ENCODE measurements around the gene OGFOD3. TPM values are rescaled to one million over a fixed set of nuclear protein-coding genes. Genes with fewer than 3 reads are reported as not detected.
"Not testable (repeated sequence)": the region's sequence is repeated elsewhere in the genome, so short reads cannot be mapped to it uniquely, and the experiment has no call there.

OGFOD3 gene
- total and polyA plus RNA-seq, 2 donors (not counting 1 experiment from before 2014, with no cell fraction given), result 22.6 to 30.5 TPM

DNA sequence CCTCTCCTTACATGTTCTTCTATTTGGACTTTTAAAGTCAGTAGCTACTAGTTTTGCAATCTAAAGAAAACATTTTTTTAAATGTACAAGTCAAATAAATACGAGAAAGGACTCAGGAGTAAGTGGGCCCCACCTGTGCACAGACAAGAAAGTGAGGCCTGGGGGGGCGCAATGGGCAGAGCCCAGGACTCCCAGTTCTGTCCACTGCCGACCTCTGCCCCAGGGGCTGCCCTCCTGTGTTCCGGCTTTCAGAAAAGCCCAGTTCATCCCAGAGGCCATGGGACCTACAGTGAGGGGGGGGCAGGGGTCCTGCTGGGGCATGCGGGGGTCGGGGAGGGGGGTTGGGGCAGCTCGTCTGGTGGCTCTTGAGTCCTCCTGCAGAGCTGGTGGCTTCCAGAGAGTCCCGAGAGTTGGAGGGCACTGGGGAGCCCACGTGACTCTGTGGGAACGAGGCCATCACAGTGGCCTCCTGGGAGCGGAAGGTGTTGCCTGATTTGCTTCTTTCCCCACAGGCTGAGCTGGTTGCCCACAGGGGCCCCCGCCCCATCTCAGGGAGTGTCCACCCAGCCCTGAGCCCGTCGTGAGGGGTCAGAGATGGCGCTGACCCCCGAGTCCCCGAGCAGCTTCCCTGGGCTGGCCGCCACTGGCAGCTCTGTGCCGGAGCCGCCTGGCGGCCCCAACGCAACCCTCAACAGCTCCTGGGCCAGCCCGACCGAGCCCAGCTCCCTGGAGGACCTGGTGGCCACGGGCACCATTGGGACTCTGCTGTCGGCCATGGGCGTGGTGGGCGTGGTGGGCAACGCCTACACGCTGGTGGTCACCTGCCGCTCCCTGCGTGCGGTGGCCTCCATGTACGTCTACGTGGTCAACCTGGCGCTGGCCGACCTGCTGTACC, 44.4 kb downstream of the OGFOD3 start:
- Histone ChIP-seq H2AFZ (ENCODE audit: insufficient read depth, low read depth, low read length, poor library complexity, severe bottlenecking) (no peak overlapping the region), H3K27ac (ENCODE audit: low read length in 2 of 2) (no peak overlapping the region), H3K79me2 (ENCODE audit: control insufficient read depth, insufficient read depth, low read length) (no peaks in the 10 kb centered on the region), H3K9me3 (ENCODE audit: control extremely low read depth in 1 of 3, control insufficient read depth in 2 of 3, insufficient read depth in 1 of 3, low read length in 2 of 3) (peaks cover 0 to 11% (median 0%) of the 10 kb centered on the region in 3 donors), H3K4me3 (ENCODE audit: control extremely low read depth in 1 of 5, extremely low read depth in 1 of 5, insufficient read depth in 1 of 5, low read depth in 2 of 5, low read length in 4 of 5) (no peak overlapping the region), H4K20me1 (ENCODE audit: control insufficient read depth, insufficient read depth, low read length, poor library complexity, severe bottlenecking) (no peaks in the 10 kb centered on the region), H3K27me3 (replicated peaks in 1 of 4; ENCODE audit: control extremely low read depth in 1 of 4, control insufficient read depth in 3 of 4, insufficient read depth in 4 of 4, low read length in 3 of 4) (peaks cover 0 to 44% (median 14%) of the 10 kb centered on the region in 4 experiments), H3K4me2 (replicated peaks; ENCODE audit: low read depth, low read length, poor library complexity, severe bottlenecking) (no peak overlapping the region), H3K36me3 (replicated peaks in 1 of 2; ENCODE audit: control extremely low read depth in 1 of 2, control insufficient read depth in 1 of 2, extremely low read depth in 1 of 2, insufficient read depth in 2 of 2, low read length in 1 of 2) (no peaks in the 10 kb centered on the region), H3K4me1 (ENCODE audit: control insufficient read depth in 2 of 2, insufficient read depth in 2 of 2, low read length in 2 of 2) (peaks cover 23 to 27% of the 10 kb centered on the region in 2 donors), H3K9ac (ENCODE audit: low read length) (no peak overlapping the region)
- no peak overlapping the region for H3K4me3 Mint-ChIP-seq
- ATAC-seq (ENCODE audit: low read depth), result no peak
- H3K27ac Mint-ChIP-seq, result no peak overlapping the region
- no peak for TF ChIP-seq EZH2 (IDR thresholded peaks at IDR 0.05; ENCODE audit: borderline replicate concordance, insufficient read depth, low read depth, low read length, poor library complexity, severe bottlenecking)
- TF ChIP-seq, protein P1, sequence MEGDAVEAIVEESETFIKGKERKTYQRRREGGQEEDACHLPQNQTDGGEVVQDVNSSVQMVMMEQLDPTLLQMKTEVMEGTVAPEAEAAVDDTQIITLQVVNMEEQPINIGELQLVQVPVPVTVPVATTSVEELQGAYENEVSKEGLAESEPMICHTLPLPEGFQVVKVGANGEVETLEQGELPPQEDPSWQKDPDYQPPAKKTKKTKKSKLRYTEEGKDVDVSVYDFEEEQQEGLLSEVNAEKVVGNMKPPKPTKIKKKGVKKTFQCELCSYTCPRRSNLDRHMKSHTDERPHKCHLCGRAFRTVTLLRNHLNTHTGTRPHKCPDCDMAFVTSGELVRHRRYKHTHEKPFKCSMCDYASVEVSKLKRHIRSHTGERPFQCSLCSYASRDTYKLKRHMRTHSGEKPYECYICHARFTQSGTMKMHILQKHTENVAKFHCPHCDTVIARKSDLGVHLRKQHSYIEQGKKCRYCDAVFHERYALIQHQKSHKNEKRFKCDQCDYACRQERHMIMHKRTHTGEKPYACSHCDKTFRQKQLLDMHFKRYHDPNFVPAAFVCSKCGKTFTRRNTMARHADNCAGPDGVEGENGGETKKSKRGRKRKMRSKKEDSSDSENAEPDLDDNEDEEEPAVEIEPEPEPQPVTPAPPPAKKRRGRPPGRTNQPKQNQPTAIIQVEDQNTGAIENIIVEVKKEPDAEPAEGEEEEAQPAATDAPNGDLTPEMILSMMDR (IDR thresholded peaks at IDR 0.05), result no peak
- no peaks in the 10 kb centered on the region for H3K9me3 Mint-ChIP-seq (ENCODE audit: insufficient read depth)
- intact Hi-C loops (cut with micrococcal nuclease), result no loop called here
- ChIA-PET CTCF (no interaction called here), POLR2A (no interaction called here)
- no peak for DNase-seq
- peaks cover 30% of the 10 kb centered on the region for H3K27me3 Mint-ChIP-seq
- peaks cover 24% of the 10 kb centered on the region for H3K4me1 Mint-ChIP-seq
- 91% methylated on average over 35 of the region's 37 CpGs for WGBS (ENCODE audit: insufficient coverage)

GRCh38 chr17:82373072-82373452, 45.3 kb downstream of the OGFOD3 start:
- H2AFZ ChIP-seq (ENCODE audit: insufficient read depth, low read depth, low read length, poor library complexity, severe bottlenecking); H3K9ac ChIP-seq (ENCODE audit: low read length); H3K27ac ChIP-seq (ENCODE audit: low read length in 2 of 2); H3K79me2 ChIP-seq (ENCODE audit: control insufficient read depth, insufficient read depth, low read length); DNase-seq; H3K9me3 Mint-ChIP-seq (ENCODE audit: insufficient read depth); H3K4me3 ChIP-seq (ENCODE audit: control extremely low read depth in 1 of 5, extremely low read depth in 1 of 5, insufficient read depth in 1 of 5, low read depth in 2 of 5, low read length in 4 of 5); H3K36me3 ChIP-seq (replicated peaks in 1 of 2; ENCODE audit: control extremely low read depth in 1 of 2, control insufficient read depth in 1 of 2, extremely low read depth in 1 of 2, insufficient read depth in 2 of 2, low read length in 1 of 2); POLR2A ChIA-PET; intact Hi-C loops (cut with micrococcal nuclease); ATAC-seq (ENCODE audit: low read depth); H3K27ac Mint-ChIP-seq; CTCF ChIA-PET; H4K20me1 ChIP-seq (ENCODE audit: control insufficient read depth, insufficient read depth, low read length, poor library complexity, severe bottlenecking): not testable (repeated sequence)
- Histone ChIP-seq H3K27me3 (replicated peaks in 1 of 4; ENCODE audit: control extremely low read depth in 1 of 4, control insufficient read depth in 3 of 4, insufficient read depth in 4 of 4, low read length in 3 of 4) (peaks cover 0 to 36% (median 14%) of the 10 kb centered on the region in 4 experiments), H3K9me3 (ENCODE audit: control extremely low read depth in 1 of 3, control insufficient read depth in 2 of 3, insufficient read depth in 1 of 3, low read length in 2 of 3) (peaks cover 0 to 11% (median 0%) of the 10 kb centered on the region in 3 donors), H3K4me1 (ENCODE audit: control insufficient read depth in 2 of 2, insufficient read depth in 2 of 2, low read length in 2 of 2) (peaks cover 23 to 27% of the 10 kb centered on the region in 2 donors), H3K4me2 (replicated peaks; ENCODE audit: low read depth, low read length, poor library complexity, severe bottlenecking) (peak overlapping the region; percentile 89)
- WGBS (ENCODE audit: insufficient coverage), result 82% methylated on average over 7 of the region's 10 CpGs
- Mint-ChIP-seq H3K27me3 (peaks cover 29% of the 10 kb centered on the region), H3K4me1 (peaks cover 24% of the 10 kb centered on the region), H3K4me3 (peak overlapping the region; percentile 68)
